PC-3 (cell line): Measurements from ENCODE around the gene TRAF3IP3. TPM values are rescaled to one million over a fixed set of nuclear protein-coding genes. Genes with fewer than 3 reads are reported as not detected.

Experiments
- ATAC-seq: fragments of 200-7000 bp; cut with Tn5 transposase; 2 replicates; pipeline ENCODE4 v1.9.1; 2020; ENCODE audit warnings: mild to moderate bottlenecking, moderate library complexity
- BruUV-seq: library from RNA; stranded (reverse); fragments of 400-500 nt; replicated peaks from 2 replicates; lab custom pipeline; 2021; lab: Mats Ljungman, UMichigan
- CTCF ChIA-PET: fragments of 300-600 bp; sonication (Branson Sonifier 250); formaldehyde crosslinking; loops from one replicate; lab custom pipeline; 2022; ENCODE audit warnings: antibody characterized with exemption; lab: Charles Lee
- POLR2A ChIA-PET: fragments of 300-600 bp; sonication (Branson Sonifier 250); formaldehyde crosslinking; loops from one replicate; lab custom pipeline; 2022; ENCODE audit warnings: antibody characterized with exemption; ENCODE audit not compliant: unreplicated experiment; lab: Charles Lee
- DNase-seq: peaks from one replicate; pipeline ENCODE4 v3.0.0-alpha.2; 2015
- H2AFZ ChIP-seq: fragments of 300-600 bp; sonication (generic); 2 replicates; pipeline ENCODE4 v1.6.0; 2016; ENCODE audit warnings: antibody characterized with exemption, low read length
- H3F3A ChIP-seq: fragments of 300-600 bp; sonication (generic); one replicate; pipeline ENCODE4 v1.6.0; 2017; ENCODE audit warnings: antibody characterized with exemption, low read length, control low read depth, mild to moderate bottlenecking; ENCODE audit not compliant: unreplicated experiment
- H3K27ac ChIP-seq: fragments of 300-600 bp; sonication (generic); 2 replicates; pipeline ENCODE4 v1.5.1; 2016; ENCODE audit warnings: mild to moderate bottlenecking, low read length
- H3K27me3 ChIP-seq: fragments of 300-600 bp; sonication (generic); 2 replicates; pipeline ENCODE4 v1.6.1; 2016; ENCODE audit warnings: low read length, mixed read lengths
- H3K36me3 ChIP-seq: fragments of 300-600 bp; sonication (generic); 2 replicates; pipeline ENCODE4 v1.6.1; 2016; ENCODE audit warnings: low read depth, mixed run types, low read length, mixed read lengths
- H3K4me1 ChIP-seq: fragments of 300-600 bp; sonication (generic); 2 replicates; pipeline ENCODE4 v1.5.1; 2016; ENCODE audit warnings: low read length; ENCODE audit not compliant: insufficient read depth
- H3K4me2 ChIP-seq: fragments of 300-600 bp; sonication (generic); 2 replicates; pipeline ENCODE4 v1.6.0; 2016; ENCODE audit warnings: low read length
- H3K4me3 ChIP-seq: fragments of 300-600 bp; sonication (generic); 2 replicates; pipeline ENCODE4 v1.5.1; 2016; ENCODE audit warnings: mild to moderate bottlenecking, low read length, mixed read lengths
- H3K79me2 ChIP-seq: fragments of 300-600 bp; sonication (generic); 2 replicates; pipeline ENCODE4 v1.6.1; 2017; ENCODE audit warnings: low read length, mixed read lengths
- H3K9ac ChIP-seq: fragments of 300-600 bp; sonication (generic); 2 replicates; pipeline ENCODE4 v1.6.0; 2016; ENCODE audit warnings: mild to moderate bottlenecking, low read length
- H3K9me2 ChIP-seq: fragments of 300-600 bp; sonication (generic); replicated peaks from 2 replicates; pipeline ENCODE4 v1.6.1; 2016; ENCODE audit warnings: mixed run types, low read length, mixed read lengths
- H3K9me3 ChIP-seq: fragments of 300-600 bp; sonication (generic); 2 replicates; pipeline ENCODE4 v1.6.1; 2016; ENCODE audit warnings: low read length, mixed read lengths
- H4K20me1 ChIP-seq: fragments of 300-600 bp; sonication (generic); 2 replicates; pipeline ENCODE4 v1.6.1; 2016; ENCODE audit warnings: low read length, mixed read lengths
- CTCF ChIP-seq: fragments of 300-600 bp; sonication (generic); conservative IDR thresholded peaks from 2 replicates; pipeline ENCODE4 v1.5.1; 2017; ENCODE audit warnings: antibody characterized with exemption, low read depth, mild to moderate bottlenecking, low read length
- EZH2 ChIP-seq: fragments of 300-600 bp; sonication (generic); IDR thresholded peaks from one replicate; pipeline ENCODE4 v1.6.1; 2017; ENCODE audit warnings: antibody characterized with exemption, mild to moderate bottlenecking, low read length; ENCODE audit not compliant: unreplicated experiment
- EZH2phosphoT487 ChIP-seq: fragments of 300-600 bp; sonication (generic); IDR thresholded peaks from 2 replicates; pipeline ENCODE4 v1.6.1; 2018; ENCODE audit warnings: mild to moderate bottlenecking, antibody characterized with exemption, low read length, borderline replicate concordance
- intact Hi-C: fragments of 100-400 bp; cut with micrococcal nuclease; formaldehyde crosslinking; loops from 2 replicates; pipeline ENCODE4 v1.9.0; 2023
- total RNA-seq: library from RNA; depleted of rRNA; stranded (reverse); fragments of >200 nt; gene quantifications from 2 replicates; pipeline ENCODE4 v1.2.3, GENCODE V29; 2014

Gene TRAF3IP3
- total RNA-seq, 1 experiment from 2014 or later, result not detected

- H4K20me1 ChIP-seq, result no peaks in the 10 kb centered on the region
- intact Hi-C loops, result no loop called here
- H3K9me3 ChIP-seq, result no peaks in the 10 kb centered on the region
- H3K4me2 ChIP-seq, result no peak overlapping the region
- no peak overlapping the region for H3K4me3 ChIP-seq
- H3K27me3 ChIP-seq, result no peaks in the 10 kb centered on the region
- DNase-seq, result no peak
- no peaks in the 10 kb centered on the region for H3K79me2 ChIP-seq
- no peaks in the 10 kb centered on the region for H3K4me1 ChIP-seq
- H3K9me2 ChIP-seq, result no peaks in the 10 kb centered on the region
- no TSS peak for BruUV-seq
- ChIA-PET CTCF (no interaction called here), POLR2A (no interaction called here)
- no peak overlapping the region for H2AFZ ChIP-seq
- H3F3A ChIP-seq, result no peaks in the 10 kb centered on the region
- no peaks in the 10 kb centered on the region for H3K36me3 ChIP-seq
- H3K9ac ChIP-seq, result no peak overlapping the region
- no peak for ATAC-seq
- no peak overlapping the region for H3K27ac ChIP-seq
- TF ChIP-seq EZH2phosphoT487, result no peak
- no peak for TF ChIP-seq CTCF
- TF ChIP-seq EZH2, result no peak
Observed at GRCh38 chr1:209737118-209737505, 18.7 kb upstream of the TRAF3IP3 start.

- no peak overlapping the region for H3K9ac ChIP-seq
- H3K4me1 ChIP-seq, result peaks cover under 1% of the 10 kb centered on the region; the same call in 1 of the 2 replicates
- TF ChIP-seq CTCF (no peak), EZH2 (no peak), EZH2phosphoT487 (no peak)
- POLR2A ChIA-PET, result no interaction called here
- H3K9me3 ChIP-seq, result no peaks in the 10 kb centered on the region
- no peaks in the 10 kb centered on the region for H3K36me3 ChIP-seq
- H3K9me2 ChIP-seq, result no peaks in the 10 kb centered on the region
- no peaks in the 10 kb centered on the region for H3F3A ChIP-seq
- H3K27me3 ChIP-seq, result no peaks in the 10 kb centered on the region
- H3K79me2 ChIP-seq, result no peaks in the 10 kb centered on the region
- intact Hi-C loops, result no loop called here
- BruUV-seq, result no TSS peak
- no peak for DNase-seq
- no peak for ATAC-seq
- no peaks in the 10 kb centered on the region for H4K20me1 ChIP-seq
- no peak overlapping the region for H3K27ac ChIP-seq
- no peak overlapping the region for H3K4me2 ChIP-seq
- no peak overlapping the region for H3K4me3 ChIP-seq
- H2AFZ ChIP-seq, result no peak overlapping the region
- CTCF ChIA-PET, result no interaction called here
Observed at GRCh38 chr1:209738270-209738669, 17.6 kb upstream of the TRAF3IP3 start.

- Histone ChIP-seq H3F3A (no peaks in the 10 kb centered on the region), H3K4me3 (no peak overlapping the region), H4K20me1 (no peaks in the 10 kb centered on the region), H3K27ac (no peak overlapping the region), H3K9me2 (no peaks in the 10 kb centered on the region), H3K9me3 (no peaks in the 10 kb centered on the region), H3K79me2 (no peaks in the 10 kb centered on the region), H3K4me2 (no peak overlapping the region), H3K9ac (no peak overlapping the region), H3K27me3 (no peaks in the 10 kb centered on the region), H3K36me3 (no peaks in the 10 kb centered on the region), H2AFZ (no peak overlapping the region), H3K4me1 (peaks cover 4% of the 10 kb centered on the region; the same call in 1 of the 2 replicates)
- intact Hi-C loops, result no loop called here
- TF ChIP-seq EZH2 (no peak), EZH2phosphoT487 (no peak), CTCF (no peak)
- DNase-seq, result no peak
- BruUV-seq, result no TSS peak
- ATAC-seq, result no peak
- CTCF ChIA-PET, result no interaction called here
- POLR2A ChIA-PET, result no interaction called here
Observed at GRCh38 chr1:209741193-209741592, 14.7 kb upstream of the TRAF3IP3 start.
